ENCODE data around the gene SLC6A19.

Gene SLC6A19

DNA sequence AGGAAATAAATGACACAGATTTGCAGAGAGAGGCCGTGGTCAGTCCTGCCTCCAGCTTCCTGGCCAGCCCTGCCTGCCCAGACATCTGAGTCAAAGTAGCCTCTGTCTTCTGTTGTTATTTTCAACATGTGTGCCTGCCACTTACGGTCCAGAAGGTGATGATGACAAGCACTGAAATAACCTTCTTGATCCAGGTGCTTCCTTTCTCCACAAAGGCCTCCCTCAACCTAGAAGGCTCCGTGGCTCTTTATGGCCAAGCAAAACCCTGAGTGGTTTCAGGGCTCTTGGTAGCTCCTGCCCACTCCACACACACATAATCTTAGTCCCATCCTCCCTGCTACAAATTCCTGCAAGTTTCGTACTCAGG, 34.1 kb upstream of the SLC6A19 start:
- no peak for DNase-seq

DNA sequence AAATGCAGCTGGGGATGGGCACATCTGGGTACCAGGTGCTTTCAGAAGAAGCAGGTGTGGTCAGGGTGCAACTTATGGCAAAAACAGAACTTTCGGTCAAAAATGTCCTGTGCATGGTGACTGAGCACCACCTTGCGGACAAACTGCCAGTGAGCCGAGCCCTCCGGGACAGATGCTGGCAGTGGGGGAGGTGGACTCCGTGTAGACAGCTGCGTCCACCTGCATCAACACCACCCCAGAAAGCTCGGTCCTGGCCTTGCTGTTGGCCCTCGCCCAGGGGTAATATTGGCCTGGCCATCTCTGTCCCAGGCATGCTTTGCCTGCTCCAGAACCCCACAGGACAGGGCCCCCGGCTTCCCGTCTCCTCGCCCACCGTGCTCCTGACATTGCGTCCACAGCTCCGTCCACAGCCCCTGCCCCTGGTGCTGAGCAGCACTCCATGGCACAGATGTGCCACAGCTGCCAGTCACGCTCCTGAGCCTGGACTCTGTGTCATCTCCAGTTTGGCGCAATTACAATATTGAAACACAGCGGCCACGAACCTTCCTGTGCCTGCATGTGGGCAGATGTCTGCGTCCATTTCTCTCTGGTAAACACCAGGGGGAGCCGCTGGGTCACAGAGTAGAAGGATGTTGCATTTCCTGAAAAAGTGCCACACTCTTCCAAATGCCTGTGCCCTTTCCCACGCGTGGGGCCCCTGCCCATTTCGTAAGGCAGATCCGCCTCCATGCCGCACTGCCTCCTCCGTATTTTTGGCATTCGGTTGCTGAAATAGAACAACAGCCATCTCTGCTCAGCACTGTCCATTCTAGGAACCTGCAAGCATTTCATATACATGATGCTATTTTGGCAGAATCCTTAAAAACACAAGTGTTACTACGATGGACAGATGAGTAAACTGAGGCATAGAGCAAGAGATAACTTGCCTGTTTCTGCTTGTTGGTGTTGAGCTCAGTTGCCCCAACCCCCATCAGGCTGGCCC, 33.4 kb upstream of the SLC6A19 start:
- no peak for DNase-seq

GRCh38 chr5:1168796-1169195, 32.6 kb upstream of the SLC6A19 start:
- DNase-seq, result no peak

GRCh38 chr5:1169211-1170115, 31.9 kb upstream of the SLC6A19 start:
- no peak for DNase-seq

DNA sequence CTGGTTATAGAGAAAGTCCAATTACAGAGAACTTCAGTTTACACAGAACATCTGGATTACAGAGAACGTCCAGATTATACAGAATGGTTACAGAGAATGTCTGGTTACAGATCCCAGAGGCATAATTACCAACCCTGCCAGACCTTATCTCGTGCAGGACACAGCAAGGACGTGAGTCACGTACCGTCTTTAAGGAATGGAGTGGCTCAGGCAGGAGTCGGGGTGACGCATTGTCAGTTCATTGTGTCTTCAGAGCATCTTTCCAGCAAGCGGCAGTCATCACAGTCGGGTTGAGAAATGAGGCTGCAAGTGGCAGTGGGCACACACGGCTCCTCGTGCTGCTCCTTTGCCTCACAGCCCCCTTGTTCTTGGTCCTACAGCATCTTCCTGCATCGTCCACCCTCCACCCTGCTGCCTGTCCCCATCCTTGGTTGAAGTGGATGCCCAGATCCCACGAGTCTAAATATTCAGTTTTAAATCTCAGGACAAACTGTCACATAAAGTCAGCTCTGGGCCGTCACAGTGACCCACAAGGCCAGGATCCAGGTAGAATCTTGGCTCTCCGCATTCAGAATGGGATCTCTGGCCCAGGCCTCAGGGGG, 30.0 kb upstream of the SLC6A19 start:
- DNase-seq, result no peak

DNA sequence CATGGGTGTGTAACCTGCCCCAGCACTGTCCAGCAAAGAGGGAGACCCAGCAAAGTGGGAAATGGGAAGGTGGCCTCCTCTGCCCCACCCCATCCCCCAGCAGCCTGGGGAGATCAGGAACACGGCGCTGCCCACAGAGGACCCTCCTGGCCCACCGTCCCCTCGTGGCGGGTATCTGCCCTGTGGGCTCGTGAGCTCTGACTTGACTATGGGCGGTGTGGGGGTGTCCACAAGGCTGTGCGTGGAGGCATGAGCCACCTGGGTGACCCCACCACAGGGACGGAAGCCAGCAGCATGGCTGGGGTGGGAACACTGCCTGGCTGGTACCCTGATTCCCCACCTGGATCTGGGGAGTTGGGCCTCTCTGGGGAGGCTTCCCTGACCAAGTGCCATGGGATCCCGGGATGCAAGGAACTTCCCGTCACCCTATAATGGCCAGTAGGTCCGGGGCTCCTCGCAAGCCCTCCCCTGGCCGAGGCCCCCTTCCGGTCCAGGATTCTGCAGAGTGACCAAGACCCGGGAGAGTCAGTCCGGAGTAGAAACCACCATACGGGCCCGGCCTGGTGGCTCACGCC, 29.3 kb upstream of the SLC6A19 start:
- no peak for DNase-seq

DNA sequence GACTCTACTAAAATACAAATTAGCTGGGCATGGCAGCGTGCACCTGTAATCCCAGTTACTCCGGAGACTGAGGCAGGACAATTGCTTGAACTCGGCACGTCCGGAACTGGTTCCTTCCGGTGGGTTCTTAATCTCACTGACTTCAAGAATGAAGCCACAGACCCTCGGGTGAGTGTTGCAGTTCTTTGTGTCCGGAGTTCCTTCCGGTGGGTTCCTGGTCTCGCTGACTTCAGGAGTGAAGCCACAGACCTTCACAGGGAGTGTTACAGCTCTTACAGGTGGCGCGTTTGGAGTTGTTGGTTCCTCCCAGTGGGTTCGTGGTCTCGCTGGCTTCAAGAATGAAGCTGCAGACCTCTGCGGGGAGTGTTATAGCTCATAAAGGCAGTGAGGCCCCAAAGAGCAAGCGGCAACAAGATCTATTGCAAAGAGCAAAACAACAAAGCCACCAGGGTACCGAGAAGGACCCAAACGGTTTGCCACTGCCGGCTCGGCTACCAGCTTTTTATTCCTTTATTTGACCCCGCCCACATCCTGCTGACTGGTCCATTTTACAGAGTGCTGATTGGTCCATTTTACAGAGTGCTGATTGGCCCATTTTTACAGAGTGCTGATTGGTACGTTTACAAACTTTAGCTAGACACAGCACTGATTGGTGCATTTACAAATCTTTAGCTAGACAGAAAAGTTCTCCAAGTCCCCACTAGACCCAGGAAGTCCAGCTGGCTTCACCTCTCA, 28.6 kb upstream of the SLC6A19 start:
- no peak for DNase-seq

GRCh38 chr5:1173485-1174070, 27.8 kb upstream of the SLC6A19 start:
- DNase-seq, result no peak

DNA sequence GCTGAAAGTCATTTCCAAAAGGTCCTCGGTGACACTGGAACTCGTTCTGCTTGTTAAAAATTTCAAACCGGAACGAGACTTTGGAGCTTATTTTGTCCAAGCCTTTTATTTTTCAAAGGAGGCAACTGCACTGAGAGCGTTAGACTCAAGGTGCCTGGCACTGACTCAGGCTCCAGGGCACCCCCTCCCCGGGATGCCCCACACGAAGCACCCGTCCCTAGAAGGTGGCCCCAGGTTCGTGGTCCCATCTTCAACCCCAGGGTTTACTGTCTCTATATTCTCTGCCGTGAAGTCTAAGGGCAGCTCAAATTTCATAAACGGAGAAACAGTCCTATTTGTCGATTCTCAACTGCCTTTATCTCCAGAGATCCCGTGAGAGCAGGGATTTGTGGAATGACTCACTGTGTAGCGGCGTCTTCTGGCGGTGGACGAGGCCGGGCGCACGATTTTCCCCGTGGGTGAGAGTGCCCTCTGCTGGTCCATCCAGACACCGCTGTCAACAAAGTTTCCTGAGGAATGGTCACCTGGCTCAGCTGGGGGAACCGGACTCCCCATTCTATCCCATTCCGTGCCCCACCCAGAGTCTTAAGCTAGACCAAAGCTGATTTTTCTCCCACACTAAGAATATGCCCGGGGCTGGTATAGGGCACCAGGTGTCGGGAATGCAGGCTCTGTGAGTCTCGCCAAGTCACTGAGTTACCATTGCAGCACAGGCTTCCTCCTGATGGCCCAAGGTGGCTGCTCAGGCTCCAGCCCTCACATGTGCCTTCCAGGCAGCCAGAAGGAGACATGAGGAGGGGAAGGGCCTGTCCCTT, 27.1 kb upstream of the SLC6A19 start:
- no peak for DNase-seq

- no peak for DNase-seq
Measured at GRCh38 chr5:1175015-1175414, 26.4 kb upstream of the SLC6A19 start.

- no peak for DNase-seq
Measured at GRCh38 chr5:1175801-1176472, 25.5 kb upstream of the SLC6A19 start.

GRCh38 chr5:1176473-1177391, 24.7 kb upstream of the SLC6A19 start:
- DNase-seq, result no peak

DNA sequence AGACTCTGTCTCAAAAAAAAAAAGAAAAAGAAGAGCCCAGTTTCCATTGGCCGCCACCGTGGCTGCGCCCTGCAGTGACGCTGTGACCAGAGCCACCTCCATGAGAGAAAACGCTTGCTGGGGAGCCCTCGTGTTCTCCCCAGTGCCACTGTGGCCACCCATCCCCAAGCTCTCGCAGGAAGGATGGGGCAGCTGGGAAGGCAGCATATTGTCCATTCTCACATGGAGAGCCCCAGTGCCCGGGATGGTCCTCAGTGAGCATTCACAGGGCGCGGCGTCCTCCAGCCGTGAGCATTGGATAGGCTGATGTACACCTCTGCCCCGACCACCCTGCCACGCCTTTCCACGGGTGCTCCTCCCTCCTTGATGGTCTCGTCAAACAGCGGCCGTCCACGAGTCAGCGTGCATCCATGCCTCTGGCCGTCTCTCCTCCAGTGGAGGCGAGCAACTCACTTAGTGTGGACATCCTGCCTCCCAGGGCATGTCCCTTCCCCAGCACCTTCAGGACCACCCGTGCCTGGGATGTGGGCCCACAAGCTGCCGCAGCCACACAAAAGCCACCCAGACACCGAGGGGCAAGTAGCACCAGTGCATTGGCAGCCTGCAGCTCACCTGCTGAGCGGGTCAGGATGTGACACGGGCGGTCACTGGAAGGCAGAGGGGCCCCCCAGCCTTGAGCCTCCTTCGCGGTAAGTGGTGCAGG, 23.4 kb upstream of the SLC6A19 start:
- DNase-seq, result no peak

GRCh38 chr5:1178529-1179382, 22.6 kb upstream of the SLC6A19 start:
- DNase-seq, result no peak

DNA sequence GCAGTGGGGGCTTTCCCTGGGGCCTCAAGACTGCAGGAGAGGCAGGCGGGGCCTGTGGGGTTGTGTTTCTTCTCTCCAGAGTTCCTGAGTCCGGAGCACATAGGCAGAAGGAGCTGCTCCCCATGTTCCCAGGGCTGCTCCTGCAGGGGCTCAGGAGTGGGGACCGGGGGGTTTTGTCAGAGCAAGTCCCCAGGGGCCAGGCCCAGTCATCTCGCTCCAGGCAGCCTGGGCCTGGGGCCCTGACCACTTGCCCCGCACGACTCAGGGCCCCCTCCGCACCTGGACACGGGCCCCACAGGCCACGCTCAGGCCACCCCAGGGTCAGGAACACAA, 22.0 kb upstream of the SLC6A19 start:
- no peak for DNase-seq

- DNase-seq, result no peak
Measured at GRCh38 chr5:1180096-1180495, 21.3 kb upstream of the SLC6A19 start.

GRCh38 chr5:1180841-1181271, 20.5 kb upstream of the SLC6A19 start:
- no peak for DNase-seq

Measured in GDM1 (cell line).